ENCODE results near the gene LRRC3B.
"Not testable (repeated sequence)": the region's sequence is repeated elsewhere in the genome, so short reads cannot be mapped to it uniquely, and the experiment has no call there.

LRRC3B gene, protein sequence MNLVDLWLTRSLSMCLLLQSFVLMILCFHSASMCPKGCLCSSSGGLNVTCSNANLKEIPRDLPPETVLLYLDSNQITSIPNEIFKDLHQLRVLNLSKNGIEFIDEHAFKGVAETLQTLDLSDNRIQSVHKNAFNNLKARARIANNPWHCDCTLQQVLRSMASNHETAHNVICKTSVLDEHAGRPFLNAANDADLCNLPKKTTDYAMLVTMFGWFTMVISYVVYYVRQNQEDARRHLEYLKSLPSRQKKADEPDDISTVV

DNA sequence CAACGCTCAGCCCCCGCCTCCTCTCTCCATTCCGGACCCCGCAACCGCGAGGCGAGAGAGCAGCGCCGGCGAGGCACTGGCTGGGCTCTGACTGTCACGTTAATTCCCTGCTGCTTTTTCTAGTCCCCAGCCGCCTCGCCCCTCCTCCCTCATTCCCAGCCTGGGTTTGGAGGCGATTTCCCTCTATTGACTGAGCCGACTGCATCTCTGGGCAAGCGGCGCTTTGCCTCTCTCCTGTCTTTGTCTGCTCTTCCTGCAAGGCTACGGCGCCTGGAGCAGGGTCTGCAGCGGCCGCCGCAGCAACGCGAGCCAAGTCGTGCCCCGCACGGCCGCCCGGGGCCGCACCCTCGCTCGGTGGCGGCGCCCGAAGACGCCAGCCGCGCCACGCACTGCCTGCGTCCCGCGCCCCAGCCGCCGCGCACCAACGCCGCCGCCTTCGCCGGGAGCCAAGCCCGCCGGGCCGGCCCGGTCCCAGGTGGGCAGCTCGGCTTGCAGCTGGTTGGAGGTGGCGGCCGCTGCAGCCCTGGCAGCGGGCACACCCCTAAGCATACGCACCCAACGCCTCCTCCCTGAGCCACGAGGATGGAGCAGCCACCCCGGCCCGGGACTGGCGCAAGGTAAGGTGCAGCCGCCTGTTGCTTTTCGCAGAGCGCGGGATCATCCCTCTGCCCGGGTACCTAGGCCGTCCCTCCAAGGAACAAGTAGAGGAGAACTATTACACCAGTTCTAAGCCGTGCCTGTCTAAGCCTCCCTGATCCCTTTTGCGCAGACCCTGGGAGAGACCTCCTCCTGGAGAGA is at the start of gene LRRC3B:
TSS of gene LRRC3B (plus strand) at position 152 of the 798 bp plus-strand sequence. CDS start 86,901 bp downstream, outside the sequence.
- DNase-seq (ENCODE audit: low read depth in 2 of 2) = no peak

DNA sequence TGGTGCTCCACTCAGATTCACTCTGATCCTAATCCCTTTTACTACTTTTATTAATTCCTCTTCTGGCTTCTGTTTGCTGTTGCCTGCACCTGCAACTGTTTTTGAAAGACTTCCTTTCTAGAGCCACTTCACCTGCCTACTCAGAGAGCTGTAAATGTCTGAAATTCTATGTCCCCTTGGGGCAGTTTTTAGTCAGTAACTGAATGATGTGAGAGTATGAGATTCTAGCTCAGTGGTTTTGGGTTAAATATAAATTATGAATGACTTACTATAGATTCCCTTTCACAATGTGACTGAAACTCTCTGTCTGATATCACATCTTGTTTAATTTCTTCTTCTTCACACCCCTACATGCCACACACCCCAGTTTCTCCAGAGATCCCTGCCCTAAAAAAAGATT is 47.8 kb upstream of the LRRC3B start:
- DNase-seq (ENCODE audit: low read depth in 2 of 2) = no peak

DNA sequence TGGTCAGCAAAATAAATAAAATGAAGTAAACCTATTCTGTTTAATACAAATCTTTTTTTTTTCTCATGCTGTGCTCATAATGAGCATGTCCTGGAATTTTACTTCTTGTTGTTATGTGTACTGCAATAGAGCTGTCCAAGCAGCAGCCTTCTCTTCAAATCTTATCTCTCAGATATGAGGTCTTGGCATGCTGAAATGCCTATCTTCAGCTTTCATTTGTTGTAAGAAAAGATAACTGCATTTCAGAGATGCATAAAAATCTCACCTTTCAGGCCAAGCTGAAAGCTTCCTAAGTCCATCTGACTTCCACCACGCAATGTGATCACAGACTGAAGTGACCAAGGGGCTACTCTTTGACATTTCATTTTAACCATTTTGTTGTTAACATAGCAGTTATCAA is 43.5 kb upstream of the LRRC3B start:
- no peak for DNase-seq (ENCODE audit: low read depth in 2 of 2)

DNA sequence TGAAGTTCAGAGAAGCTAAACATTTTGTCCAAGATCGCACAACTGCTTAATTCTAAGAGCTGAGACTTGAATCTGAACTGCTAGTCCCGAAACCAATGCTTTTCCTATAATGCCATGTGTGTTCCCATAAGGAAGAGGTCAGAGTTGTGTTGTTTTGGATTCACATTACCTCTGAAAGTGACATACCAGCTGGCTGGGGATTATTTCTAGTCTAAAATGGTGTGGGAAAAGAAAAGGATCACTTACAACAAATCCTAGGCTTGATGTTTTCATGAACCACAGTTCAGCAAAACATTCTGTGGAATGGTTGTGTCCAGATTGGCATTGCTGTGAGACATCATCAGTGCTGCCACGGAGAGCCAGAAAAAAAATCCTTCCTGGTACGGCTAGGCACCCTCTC is 35.0 kb upstream of the LRRC3B start:
- no peak for DNase-seq (ENCODE audit: low read depth in 2 of 2)

DNA sequence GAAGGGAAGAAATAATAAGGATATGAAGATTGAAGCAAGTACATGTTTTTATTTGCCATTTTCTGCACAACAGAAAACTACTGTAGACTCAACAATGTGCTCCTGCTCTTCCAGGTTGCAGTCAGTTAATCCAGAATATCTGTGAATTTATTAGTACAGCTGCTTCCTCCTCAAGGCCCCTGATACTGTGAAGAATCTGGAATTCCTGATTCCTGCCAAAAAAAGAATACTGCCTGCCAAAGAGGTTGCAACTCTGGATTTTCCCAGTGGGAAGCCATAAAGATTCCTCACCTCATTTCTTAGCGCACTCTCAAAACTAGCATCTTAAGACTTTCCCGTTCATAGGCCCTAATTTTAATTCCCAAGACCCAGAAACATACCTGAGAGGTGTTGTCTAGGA is 33.6 kb upstream of the LRRC3B start:
- DNase-seq (ENCODE audit: low read depth in 2 of 2) = no peak

DNA sequence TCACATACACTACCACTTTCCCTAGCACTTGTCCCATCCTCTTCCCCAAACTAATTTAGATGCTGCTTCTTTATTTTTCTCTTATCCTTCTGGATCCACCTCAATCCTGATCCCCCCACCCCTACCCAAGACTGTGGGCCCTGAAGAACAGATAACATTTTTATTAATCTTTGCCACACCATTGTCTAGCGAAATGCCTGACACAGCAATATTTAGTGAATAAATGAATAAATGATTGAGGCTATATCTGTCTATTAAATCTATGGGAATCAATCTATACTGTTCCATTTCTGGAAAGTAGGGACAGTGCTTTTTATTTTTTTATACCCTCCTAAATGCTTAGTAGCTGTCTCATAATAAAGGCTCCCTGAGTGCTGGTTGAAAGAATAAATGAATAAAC is 32.9 kb upstream of the LRRC3B start:
- DNase-seq (ENCODE audit: low read depth in 2 of 2) = no peak

DNA sequence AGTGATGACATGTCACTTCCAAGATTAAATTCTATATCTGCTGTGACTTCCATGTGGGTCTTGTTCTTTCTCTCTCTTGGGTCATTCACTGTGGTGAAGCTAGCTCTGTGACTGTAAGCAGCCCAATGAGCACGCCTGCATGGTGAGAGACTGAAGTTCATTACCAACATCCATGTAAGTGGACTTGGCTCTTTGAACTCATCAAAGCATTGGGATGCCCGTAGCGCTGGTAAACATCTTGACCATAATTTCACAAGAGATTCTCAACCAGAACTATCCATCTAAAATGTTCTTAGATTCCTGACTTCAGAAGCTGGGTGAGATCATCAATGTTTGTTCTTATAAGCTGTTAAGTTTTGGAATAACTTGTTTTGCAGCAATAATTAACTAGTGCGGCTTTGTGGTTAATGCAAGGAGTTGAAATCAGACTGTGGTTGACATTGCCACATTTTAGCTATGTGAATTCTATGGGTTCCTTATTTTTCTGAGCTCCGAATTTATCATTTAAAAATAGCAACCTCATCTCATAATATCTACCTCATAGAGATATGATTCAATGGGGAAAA is 31.6 kb upstream of the LRRC3B start:
- DNase-seq (ENCODE audit: low read depth in 2 of 2) = no peak

DNA sequence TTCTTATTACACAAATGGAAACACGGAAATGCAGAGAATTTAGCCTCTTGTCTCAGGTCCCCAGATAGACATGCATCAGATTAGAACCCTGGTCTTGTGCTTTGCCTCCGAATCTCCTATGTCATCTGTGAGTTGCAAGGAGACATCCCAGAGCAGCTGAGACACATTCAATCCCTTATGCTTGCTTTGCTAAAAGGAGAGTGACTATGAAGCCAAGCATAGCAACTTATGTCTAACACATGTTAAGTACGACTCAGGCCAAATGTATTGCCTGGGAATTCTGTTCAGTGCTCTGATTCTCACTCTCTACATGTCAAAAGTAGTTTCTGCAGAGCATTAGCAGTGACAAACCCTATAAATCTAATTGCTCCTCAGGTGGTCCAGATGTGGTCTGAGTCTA is 30.6 kb upstream of the LRRC3B start:
- no peak for DNase-seq (ENCODE audit: low read depth in 2 of 2)

DNA sequence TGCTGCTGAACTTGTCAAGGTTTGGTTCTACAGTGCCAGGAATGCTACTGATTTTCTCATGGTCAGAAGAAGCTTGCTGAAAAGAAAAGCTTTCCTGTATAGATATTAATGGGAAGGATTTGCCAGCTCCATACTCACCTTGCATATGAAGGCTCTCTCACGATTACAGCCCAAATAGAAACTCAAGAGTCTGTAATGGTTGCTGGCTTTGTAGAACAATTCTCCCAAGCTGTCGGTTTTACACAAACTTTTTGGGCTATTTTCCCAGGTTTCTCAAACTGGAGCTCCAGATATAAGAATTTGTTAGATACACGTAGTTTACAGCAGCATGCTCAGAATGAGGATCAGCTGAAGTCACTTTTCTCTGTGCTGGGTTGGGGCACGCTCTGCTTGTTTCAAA is 30.1 kb upstream of the LRRC3B start:
- DNase-seq (ENCODE audit: low read depth in 2 of 2) = no peak

DNA sequence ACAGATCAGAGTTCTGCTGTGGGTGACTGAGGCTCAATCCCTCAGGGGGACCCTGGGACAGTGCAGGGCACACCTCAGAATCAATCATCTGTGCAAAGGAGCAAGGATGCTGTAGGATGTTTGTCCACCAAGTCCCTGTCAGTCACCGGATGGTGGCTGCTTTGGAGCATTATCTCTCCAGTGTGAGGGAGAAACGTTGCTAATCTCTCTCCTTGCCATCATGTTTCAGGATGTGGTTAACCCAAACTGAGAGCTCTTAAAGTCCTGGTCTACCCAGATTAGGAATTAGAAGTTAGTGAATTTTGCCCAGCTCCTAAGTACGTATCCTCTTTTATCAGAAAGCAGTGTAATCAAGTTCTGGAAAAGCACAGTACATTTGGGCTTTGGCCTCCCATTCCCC is 26.2 kb upstream of the LRRC3B start:
- DNase-seq (ENCODE audit: low read depth in 2 of 2) = no peak

DNA sequence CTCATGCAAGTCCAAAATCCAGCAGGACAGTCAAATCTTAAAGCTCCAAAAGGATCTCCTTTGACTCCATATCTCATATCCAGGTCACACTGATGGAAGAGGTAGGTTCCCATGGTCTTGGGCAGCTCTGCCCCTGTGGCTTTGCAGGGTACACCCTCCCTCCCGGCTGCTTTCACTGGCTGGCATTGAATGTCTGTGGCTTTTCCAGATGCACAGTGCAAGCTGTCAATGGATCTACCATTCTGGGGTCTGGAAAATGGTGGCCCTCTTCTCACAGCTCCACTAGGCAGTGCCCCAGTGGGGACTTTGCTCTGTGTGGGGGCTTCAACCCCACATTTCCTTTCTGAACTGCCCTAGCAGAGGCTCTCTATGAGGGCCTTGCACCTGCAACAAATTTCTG is 19.3 kb upstream of the LRRC3B start:
- not testable (repeated sequence) for DNase-seq (ENCODE audit: low read depth in 2 of 2)

DNA sequence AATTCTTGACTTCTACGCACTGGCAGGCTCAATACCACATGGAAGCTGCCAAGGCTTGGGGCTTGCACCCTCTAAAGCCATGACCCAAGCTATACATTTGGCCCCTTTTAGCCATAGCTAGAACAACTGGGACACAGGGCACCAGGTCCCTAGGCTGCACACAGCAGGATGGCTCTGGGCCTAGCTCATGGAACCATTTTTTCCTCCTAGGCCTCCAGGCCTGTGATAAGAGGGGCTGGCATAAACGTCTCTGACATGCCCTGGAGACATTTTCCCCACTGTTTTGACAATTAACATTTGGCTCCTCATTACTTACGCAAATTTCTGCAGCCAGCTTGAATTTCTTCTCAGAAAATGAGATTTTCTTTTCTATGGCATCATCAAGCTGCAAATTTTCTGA is 18.8 kb upstream of the LRRC3B start:
- DNase-seq (ENCODE audit: low read depth in 2 of 2) = not testable (repeated sequence)

DNA sequence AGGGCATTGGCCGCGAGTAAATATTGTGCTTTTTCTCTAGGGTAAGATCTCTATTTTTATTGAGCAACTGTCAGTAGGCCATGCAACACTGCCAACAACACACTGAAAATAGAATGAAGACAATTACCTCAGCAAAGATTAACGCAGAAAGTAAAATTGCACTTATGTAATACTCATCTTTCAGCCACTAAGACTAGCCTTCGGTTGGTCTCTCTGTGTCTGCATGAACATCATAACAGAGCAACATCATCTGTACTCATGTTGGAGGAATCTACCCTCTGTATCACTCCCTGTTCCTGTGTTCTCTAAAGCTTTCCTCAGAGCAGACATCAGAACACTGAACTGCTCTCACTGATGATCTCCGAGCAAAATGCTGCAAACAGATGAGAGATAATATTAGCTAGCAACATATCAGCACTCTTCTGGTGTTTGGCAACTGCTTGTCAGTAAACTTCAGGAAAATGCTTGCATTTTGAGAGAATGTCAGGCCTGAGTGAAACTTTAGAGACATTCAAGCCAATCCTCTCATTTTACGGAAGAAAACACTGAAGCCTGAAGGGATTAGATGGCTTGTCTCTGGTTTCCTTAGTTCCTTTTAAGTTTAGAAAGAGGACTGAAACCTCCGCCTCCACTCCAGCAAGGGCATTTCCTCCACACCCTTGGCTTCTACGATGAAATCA is 8.4 kb upstream of the LRRC3B start:
- DNase-seq (ENCODE audit: low read depth in 2 of 2) = no peak

DNA sequence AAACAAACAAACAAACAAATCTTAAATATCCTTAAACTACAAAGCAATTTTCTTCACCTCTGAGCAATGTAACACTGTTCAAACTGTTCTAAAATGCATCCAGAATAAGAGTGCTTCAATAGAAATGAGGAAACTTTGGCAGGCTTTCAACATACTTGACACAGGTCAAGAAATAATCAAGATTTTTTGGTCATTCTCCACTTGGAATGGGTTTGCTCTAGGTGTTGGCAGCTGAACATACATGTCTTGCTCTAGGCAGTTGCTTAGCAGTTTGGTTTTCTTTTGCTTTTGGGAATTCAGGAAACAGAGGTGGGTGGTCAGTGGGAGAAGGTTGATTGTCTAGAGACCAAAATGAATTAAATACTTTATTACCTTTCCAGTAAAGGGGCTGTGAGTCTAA is 1.4 kb upstream of the LRRC3B start:
- no peak for DNase-seq (ENCODE audit: low read depth in 2 of 2)

DNA sequence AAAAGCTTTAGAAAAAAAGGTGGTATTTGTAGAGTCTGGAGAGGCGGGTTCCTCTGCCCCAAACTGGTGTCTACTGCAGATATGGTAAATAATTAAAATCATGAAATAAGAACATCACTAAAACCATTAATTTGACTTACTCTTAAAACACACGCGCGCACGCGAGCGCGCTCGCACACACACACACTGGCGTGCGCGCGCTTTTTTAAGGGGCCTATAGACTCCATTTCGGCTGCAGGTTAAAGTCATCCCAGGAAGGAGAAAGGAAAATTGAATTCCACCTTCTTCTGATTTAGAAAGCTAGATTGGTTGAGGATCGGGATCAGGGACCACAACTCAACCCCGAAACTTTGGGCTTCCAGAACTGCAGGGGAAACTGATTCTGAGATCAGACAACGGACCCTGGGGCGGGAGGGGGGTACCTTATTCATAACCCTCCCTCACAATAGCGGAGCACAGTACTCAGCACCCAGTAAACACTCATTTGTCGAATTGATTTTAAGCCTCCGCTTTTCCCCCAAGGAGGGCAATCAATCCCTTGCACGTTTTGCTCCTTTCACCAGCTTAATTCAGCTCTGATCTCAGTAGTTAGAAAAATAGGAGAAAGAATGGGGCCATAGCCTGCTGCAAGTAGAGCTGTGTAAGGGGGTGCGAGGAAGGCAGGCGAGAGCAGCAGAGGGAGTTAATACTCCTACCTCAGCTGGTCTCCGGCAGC is 509 bp upstream of the LRRC3B start:
- DNase-seq (ENCODE audit: low read depth in 2 of 2) = no peak

DNA sequence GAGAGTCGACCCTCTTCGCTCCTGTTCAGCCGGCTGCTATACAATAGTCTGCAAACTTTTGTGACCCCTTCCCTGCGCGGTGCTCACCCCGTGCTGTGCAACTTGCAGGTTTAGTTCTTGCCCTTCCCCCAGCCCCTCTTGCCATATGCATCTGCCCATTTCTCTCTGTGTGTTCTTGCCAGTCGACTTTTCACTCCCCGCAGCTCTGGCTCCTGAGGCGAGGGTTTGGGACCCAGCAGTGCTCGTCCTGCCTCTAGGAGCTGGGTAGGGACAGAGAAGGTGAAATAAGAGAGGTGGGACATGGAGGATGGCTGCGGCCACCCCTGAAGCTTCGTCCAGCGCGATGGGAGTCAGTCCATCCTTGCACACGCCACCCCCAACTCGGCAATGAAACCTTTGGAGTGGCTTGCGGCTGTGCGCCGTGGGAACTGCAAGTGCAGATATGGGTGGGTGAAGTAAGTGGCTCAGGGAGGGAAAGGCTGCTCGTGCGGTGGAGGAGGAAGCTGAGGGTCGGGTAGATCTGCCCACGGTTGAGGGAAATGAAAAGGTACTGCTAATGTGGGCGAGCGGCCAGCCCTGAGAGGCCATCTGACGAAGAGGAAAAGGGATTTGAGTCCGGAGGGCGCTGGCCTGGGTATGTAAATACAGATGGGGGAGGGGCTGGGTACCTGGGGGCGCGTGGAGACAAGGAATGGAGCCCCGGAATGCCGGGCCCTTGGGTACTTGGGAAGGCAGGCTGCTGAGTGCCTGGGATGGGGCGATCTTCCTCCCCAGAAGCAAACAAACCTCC is 1.0 kb downstream of the LRRC3B start:
- no peak for DNase-seq (ENCODE audit: low read depth in 2 of 2)

DNA sequence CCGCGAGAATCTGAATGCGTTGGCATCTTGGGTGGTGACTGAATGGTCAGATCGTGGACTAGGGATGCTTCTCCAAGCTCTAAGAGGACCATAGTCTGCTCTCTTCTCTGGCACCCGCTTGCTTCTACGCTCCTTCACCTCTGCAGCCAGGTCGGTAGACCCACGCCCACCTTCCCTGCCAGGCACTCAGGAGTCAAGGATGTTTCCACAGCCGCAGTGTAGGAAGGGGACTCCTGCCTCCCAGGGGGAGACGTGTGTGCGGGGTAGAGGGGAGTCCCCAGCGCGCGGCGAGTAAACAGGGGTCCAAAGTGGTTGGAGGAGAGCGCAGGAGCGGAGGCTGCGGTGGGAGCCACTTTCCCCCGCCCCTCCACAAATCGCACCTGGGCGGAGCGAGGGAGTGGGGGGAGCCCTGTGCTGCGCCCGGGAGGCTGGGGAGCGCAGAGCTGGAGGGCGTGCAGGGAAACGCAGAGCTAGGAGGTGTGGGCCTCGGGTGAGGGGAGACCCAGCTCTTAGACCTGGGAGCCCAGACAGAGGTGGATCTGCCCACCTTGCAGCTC is 1.7 kb downstream of the LRRC3B start:
- DNase-seq (ENCODE audit: low read depth in 2 of 2) = no peak

DNA sequence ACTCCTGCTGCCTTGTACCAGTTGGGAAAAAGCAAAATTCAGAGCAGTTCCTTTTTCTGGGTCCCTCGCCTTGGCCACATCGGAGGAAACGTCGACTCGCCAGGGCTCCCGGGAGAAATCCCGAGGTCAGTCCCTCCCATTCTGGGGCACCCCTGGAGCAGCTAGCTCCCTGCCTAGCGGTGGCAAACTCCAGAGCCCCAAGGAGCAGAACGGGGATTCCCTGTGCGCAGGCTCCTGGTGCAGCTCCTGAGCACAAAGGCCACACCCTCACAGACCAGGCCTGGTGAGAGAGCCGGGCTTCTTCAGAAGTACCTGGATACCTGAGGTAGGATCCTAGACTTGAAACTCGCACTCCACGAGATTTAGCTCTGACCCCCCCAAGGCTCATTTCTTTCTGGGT is 2.6 kb downstream of the LRRC3B start:
- no peak for DNase-seq (ENCODE audit: low read depth in 2 of 2)

DNA sequence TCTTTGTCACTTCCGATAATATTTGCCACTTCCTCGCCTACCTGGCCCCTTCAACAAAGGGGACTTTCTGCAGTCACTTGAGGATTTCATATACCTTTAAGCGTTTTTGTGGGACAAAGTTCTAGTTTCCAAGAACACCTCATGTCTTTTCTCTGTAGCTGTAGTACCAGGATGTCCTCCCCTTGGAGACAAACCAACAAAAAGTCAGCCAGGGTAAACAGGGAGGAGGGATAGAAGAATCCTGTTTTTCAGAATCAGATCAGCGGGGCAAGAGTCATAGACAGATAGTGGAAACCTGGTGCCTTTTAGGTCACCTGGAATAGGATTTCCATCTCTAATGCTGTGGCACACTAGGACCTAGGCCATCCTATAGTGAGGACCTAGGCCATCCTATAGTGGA is 4.5 kb downstream of the LRRC3B start:
- no peak for DNase-seq (ENCODE audit: low read depth in 2 of 2)

DNA sequence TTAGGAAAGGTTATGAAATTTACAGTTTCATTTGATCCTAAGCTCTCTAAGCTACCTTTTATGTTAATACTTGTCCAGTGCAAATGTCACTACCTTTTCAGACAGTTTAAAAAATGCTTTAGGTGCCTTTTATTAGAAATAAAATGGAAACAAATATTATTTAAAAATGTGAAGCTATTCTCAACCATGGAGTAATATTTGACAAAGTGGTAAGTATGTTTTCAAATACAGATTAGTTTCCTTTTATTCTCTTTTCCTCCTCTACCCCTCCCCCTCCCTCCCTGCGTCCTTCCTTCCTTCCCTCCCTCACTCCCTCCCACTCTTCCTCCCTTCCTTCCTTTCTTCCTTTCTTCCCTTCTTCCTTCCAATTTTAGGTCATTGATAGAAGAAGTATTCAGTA is 6.3 kb downstream of the LRRC3B start:
- no peak for DNase-seq (ENCODE audit: low read depth in 2 of 2)
